HEK293 (cell line): Measurements from ENCODE around the gene TOM1L2.

Experiments
- BCL11A ChIP-seq: fragments of 450-650 bp; formaldehyde crosslinking; IDR thresholded peaks from 2 replicates; pipeline ENCODE4 v1.5.1; 2016; ENCODE audit warnings: low read depth, missing biosample characterization, missing genetic modification characterization
- IKZF3 ChIP-seq: fragments of 450-650 bp; IDR thresholded peaks from 2 replicates; pipeline ENCODE4 v1.5.0; 2018; ENCODE audit warnings: missing biosample characterization, mild to moderate bottlenecking, missing genetic modification characterization, moderate library complexity
- KLF16 ChIP-seq: fragments of 450-650 bp; formaldehyde crosslinking; IDR thresholded peaks from 2 replicates; pipeline ENCODE4 v1.5.1; 2017; ENCODE audit warnings: missing biosample characterization, missing genetic modification characterization
- KLF8 ChIP-seq: fragments of 450-650 bp; formaldehyde crosslinking; IDR thresholded peaks from 2 replicates; pipeline ENCODE4 v1.5.1; 2016; ENCODE audit warnings: missing biosample characterization, missing genetic modification characterization
- KLF9 ChIP-seq: fragments of 450-650 bp; formaldehyde crosslinking; IDR thresholded peaks from 2 replicates; pipeline ENCODE4 v1.5.1; 2016; ENCODE audit warnings: missing biosample characterization, missing genetic modification characterization, low read depth
- MEIS1 ChIP-seq: sonication (generic); formaldehyde crosslinking; IDR thresholded peaks from 2 replicates; pipeline ENCODE4 v1.8.1; 2022; ENCODE audit warnings: missing genetic modification reagents, mild to moderate bottlenecking, borderline replicate concordance
- OSR2 ChIP-seq: fragments of 450-650 bp; formaldehyde crosslinking; IDR thresholded peaks from 2 replicates; pipeline ENCODE4 v1.5.1; 2016; ENCODE audit warnings: missing biosample characterization, missing genetic modification characterization
- PBX3 ChIP-seq: sonication (generic); formaldehyde crosslinking; IDR thresholded peaks from 2 replicates; pipeline ENCODE4 v1.8.1; 2022; ENCODE audit warnings: mild to moderate bottlenecking, moderate library complexity, missing genetic modification reagents
- WT1 ChIP-seq: fragments of 450-650 bp; formaldehyde crosslinking; IDR thresholded peaks from 2 replicates; pipeline ENCODE4 v1.5.1; 2016; ENCODE audit warnings: missing biosample characterization, missing genetic modification characterization
- ZBTB11 ChIP-seq: fragments of 450-650 bp; formaldehyde crosslinking; conservative IDR thresholded peaks from 2 replicates; pipeline ENCODE4 v1.5.1; 2016; ENCODE audit warnings: low read depth, missing biosample characterization, missing genetic modification characterization
- ZBTB49 ChIP-seq: fragments of 450-650 bp; formaldehyde crosslinking; IDR thresholded peaks from 2 replicates; pipeline ENCODE4 v1.5.1; 2016; ENCODE audit warnings: missing biosample characterization, missing genetic modification characterization, low read depth
- ZNF138 ChIP-seq: fragments of 450-650 bp; formaldehyde crosslinking; IDR thresholded peaks from 2 replicates; pipeline ENCODE4 v1.5.1; 2016; ENCODE audit warnings: missing biosample characterization, missing genetic modification characterization, borderline replicate concordance
- ZNF174 ChIP-seq: fragments of 450-650 bp; formaldehyde crosslinking; IDR thresholded peaks from 2 replicates; pipeline ENCODE4 v1.5.0; 2017; ENCODE audit warnings: missing biosample characterization, mild to moderate bottlenecking, missing genetic modification characterization
- ZNF18 ChIP-seq: fragments of 450-650 bp; formaldehyde crosslinking; IDR thresholded peaks from 2 replicates; pipeline ENCODE4 v1.5.1; 2016; ENCODE audit warnings: missing biosample characterization, missing genetic modification characterization
- ZNF202 ChIP-seq: fragments of 450-650 bp; formaldehyde crosslinking; IDR thresholded peaks from 2 replicates; pipeline ENCODE4 v1.5.1; 2016; ENCODE audit warnings: missing biosample characterization, missing genetic modification characterization, borderline replicate concordance
- ZNF366 ChIP-seq: fragments of 450-650 bp; formaldehyde crosslinking; conservative IDR thresholded peaks from 2 replicates; pipeline ENCODE4 v1.5.1; 2016; ENCODE audit warnings: missing biosample characterization, missing genetic modification characterization
- ZNF423 ChIP-seq: fragments of 450-650 bp; formaldehyde crosslinking; IDR thresholded peaks from 2 replicates; pipeline ENCODE4 v1.5.1; 2016; ENCODE audit warnings: missing biosample characterization, missing genetic modification characterization
- ZNF449 ChIP-seq: fragments of 450-650 bp; formaldehyde crosslinking; IDR thresholded peaks from 2 replicates; pipeline ENCODE4 v1.5.1; 2017; ENCODE audit warnings: missing biosample characterization, mild to moderate bottlenecking, missing genetic modification characterization, moderate library complexity
- ZNF555 ChIP-seq: fragments of 450-650 bp; formaldehyde crosslinking; conservative IDR thresholded peaks from 2 replicates; pipeline ENCODE4 v1.5.1; 2017; ENCODE audit warnings: missing biosample characterization, mild to moderate bottlenecking, missing genetic modification characterization, inconsistent platforms
- ZNF560 ChIP-seq: fragments of 450-650 bp; formaldehyde crosslinking; IDR thresholded peaks from 2 replicates; pipeline ENCODE4 v1.5.1; 2017; ENCODE audit warnings: missing biosample characterization, missing genetic modification characterization, borderline replicate concordance
- ZNF600 ChIP-seq: fragments of 450-650 bp; formaldehyde crosslinking; IDR thresholded peaks from 2 replicates; pipeline ENCODE4 v1.5.1; 2016; ENCODE audit warnings: missing biosample characterization, missing genetic modification characterization
- ZNF660 ChIP-seq: fragments of 450-650 bp; IDR thresholded peaks from 2 replicates; pipeline ENCODE4 v1.5.1; 2018; ENCODE audit warnings: missing biosample characterization, mild to moderate bottlenecking, missing genetic modification characterization
- ZNF701 ChIP-seq: fragments of 450-650 bp; formaldehyde crosslinking; IDR thresholded peaks from 2 replicates; pipeline ENCODE4 v1.5.1; 2016; ENCODE audit warnings: missing biosample characterization, missing genetic modification characterization
- ZNF768 ChIP-seq: fragments of 450-650 bp; formaldehyde crosslinking; IDR thresholded peaks from 2 replicates; pipeline ENCODE4 v1.5.1; 2018; ENCODE audit warnings: missing biosample characterization, mild to moderate bottlenecking, missing genetic modification characterization
- ZNF792 ChIP-seq: fragments of 450-650 bp; formaldehyde crosslinking; IDR thresholded peaks from 2 replicates; pipeline ENCODE4 v1.5.1; 2016; ENCODE audit warnings: missing biosample characterization, missing genetic modification characterization
- ZSCAN4 ChIP-seq: fragments of 450-650 bp; formaldehyde crosslinking; IDR thresholded peaks from 2 replicates; pipeline ENCODE4 v1.5.1; 2017; ENCODE audit warnings: missing biosample characterization, missing genetic modification characterization

Gene TOM1L2

GRCh38 chr17:17839791-17840707 lies 132.2 kb downstream of the TOM1L2 start (continued):
- TF ChIP-seq KLF8 (peak; percentile 86), ZNF366 (tag by site-specific recombination) (no peak), ZNF792 (no peak), KLF16 (tag by site-specific recombination) (no peak), BCL11A (tag by site-specific recombination) (peak; percentile 51), ZNF174 (tag by site-specific recombination) (no peak), ZNF768 (0 out of 2 replicates have a peak, but pooled peaks have one; percentile 37), ZNF18 (tag by site-specific recombination) (no peak), ZNF202 (no peak), ZNF449 (tag by site-specific recombination) (peak; percentile 74), ZBTB49 (tag by site-specific recombination) (no peak), WT1 (tag by site-specific recombination) (peak; percentile 73), ZBTB11 (peak; percentile 48; the same call in 1 of the 2 replicates), ZSCAN4 (tag by site-specific recombination) (no peak), MEIS1 (CRISPR knock-in tag) (no peak), ZNF560 (tag by site-specific recombination) (no peak), KLF9 (tag by site-specific recombination) (peak; percentile 20; the same call in 1 of the 2 replicates), PBX3 (CRISPR knock-in tag) (no peak; the same call in 1 of the 2 replicates), ZNF555 (no peak), ZNF138 (no peak), IKZF3 (0 out of 2 replicates have a peak, but pooled peaks have one; percentile 55), ZNF660 (tag by site-specific recombination) (peak; percentile 84; the same call in 1 of the 2 replicates), ZNF423 (tag by site-specific recombination) (peak; percentile 63), ZNF701 (no peak), OSR2 (tag by site-specific recombination) (peak; percentile 55), ZNF600 (tag by site-specific recombination) (no peak; the same call in none of the 2 replicates)
